Activated B cell treated with CpG ODN at 0.5 μM for 24 hours (primary cell): ENCODE results near the gene BCAS1. TPM values are rescaled to one million over a fixed set of nuclear protein-coding genes. Genes with fewer than 3 reads are reported as not detected.

ENCODE experiments used
- ATAC-seq: fragments of 200-7000 bp; cut with Tn5 transposase; one replicate; pipeline ENCODE4 v1.10.0; 2021; ENCODE audit warnings: low read depth, mild to moderate bottlenecking, moderate library complexity
- CTCF ChIA-PET: fragments of 350-600 bp; sonication (Branson Sonifier 250); formaldehyde crosslinking; loops from one replicate; lab custom pipeline; 2021; ENCODE audit warnings: antibody characterized with exemption; lab: Charles Lee
- POLR2A ChIA-PET: fragments of 350-600 bp; sonication (Branson Sonifier 250); formaldehyde crosslinking; loops from one replicate; lab custom pipeline; 2021; ENCODE audit warnings: antibody characterized with exemption; lab: Charles Lee
- DNase-seq: peaks from one replicate; pipeline ENCODE4 v3.0.0; 2022
- H3K27ac Mint-ChIP-seq: one replicate; pipeline ENCODE4 v1.8.0; 2020; ENCODE audit warnings: mixed read lengths
- H3K27me3 Mint-ChIP-seq: one replicate; pipeline ENCODE4 v1.8.0; 2021; ENCODE audit warnings: mixed read lengths
- H3K36me3 Mint-ChIP-seq: one replicate; pipeline ENCODE4 v1.8.0; 2021; ENCODE audit warnings: low read depth, mixed read lengths
- H3K4me1 Mint-ChIP-seq: one replicate; pipeline ENCODE4 v1.8.0; 2021; ENCODE audit warnings: mixed read lengths
- H3K4me3 Mint-ChIP-seq: one replicate; pipeline ENCODE4 v1.8.0; 2020; ENCODE audit warnings: mild to moderate bottlenecking, mixed read lengths
- H3K9me3 Mint-ChIP-seq: one replicate; pipeline ENCODE4 v1.8.0; 2020; ENCODE audit warnings: mixed read lengths
- CTCF ChIP-seq: fragments of 200-600 bp; IDR thresholded peaks from one replicate; pipeline ENCODE4 v1.8.0; 2022; ENCODE audit warnings: antibody characterized with exemption, mild to moderate bottlenecking
- intact Hi-C: fragments of 100-400 bp; cut with micrococcal nuclease; formaldehyde crosslinking; loops from one replicate; pipeline ENCODE4 v1.15.1; 2024
- total RNA-seq: library from RNA; stranded (reverse); gene quantifications from 2 replicates; pipeline ENCODE4 v1.2.3, GENCODE V29; 2022

Gene BCAS1
- total RNA-seq, 1 donor from 2014 or later, result 1.7 TPM

GRCh38 chr20:53989401-53989800, 81.0 kb downstream of the BCAS1 start:
- ChIA-PET CTCF (no interaction called here), POLR2A (no interaction called here)
- peaks cover 8% of the 10 kb centered on the region for H3K27me3 Mint-ChIP-seq
- DNase-seq, result no peak
- no peak overlapping the region for H3K27ac Mint-ChIP-seq
- ATAC-seq, result no peak
- no peak for TF ChIP-seq CTCF
- intact Hi-C loops, result no loop called here
- no peaks in the 10 kb centered on the region for H3K9me3 Mint-ChIP-seq
- no peaks in the 10 kb centered on the region for H3K36me3 Mint-ChIP-seq
- H3K4me1 Mint-ChIP-seq, result no peaks in the 10 kb centered on the region
- H3K4me3 Mint-ChIP-seq, result no peak overlapping the region

- no peak overlapping the region for H3K4me3 Mint-ChIP-seq
- TF ChIP-seq CTCF, result no peak
- CTCF ChIA-PET, result no interaction called here
- no peak overlapping the region for H3K27ac Mint-ChIP-seq
- H3K27me3 Mint-ChIP-seq, result peaks cover 5% of the 10 kb centered on the region
- ATAC-seq (no peak), DNase-seq (no peak)
- H3K9me3 Mint-ChIP-seq, result no peaks in the 10 kb centered on the region
- H3K4me1 Mint-ChIP-seq, result no peaks in the 10 kb centered on the region
- no peaks in the 10 kb centered on the region for H3K36me3 Mint-ChIP-seq
- intact Hi-C loops, result no loop called here
- POLR2A ChIA-PET, result no interaction called here
Observed at GRCh38 chr20:53986037-53986650, 84.2 kb downstream of the BCAS1 start.

GRCh38 chr20:53985150-53985518, 85.3 kb downstream of the BCAS1 start:
- no peak overlapping the region for H3K4me3 Mint-ChIP-seq
- DNase-seq (no peak), ATAC-seq (no peak)
- TF ChIP-seq CTCF, result no peak
- H3K36me3 Mint-ChIP-seq, result no peaks in the 10 kb centered on the region
- ChIA-PET POLR2A (no interaction called here), CTCF (no interaction called here)
- H3K27me3 Mint-ChIP-seq, result peaks cover 5% of the 10 kb centered on the region
- intact Hi-C loops, result no loop called here
- H3K9me3 Mint-ChIP-seq, result no peaks in the 10 kb centered on the region
- no peak overlapping the region for H3K27ac Mint-ChIP-seq
- no peaks in the 10 kb centered on the region for H3K4me1 Mint-ChIP-seq

GRCh38 chr20:53984356-53985149, 85.8 kb downstream of the BCAS1 start:
- no peak for TF ChIP-seq CTCF
- ChIA-PET POLR2A (no interaction called here), CTCF (no interaction called here)
- Mint-ChIP-seq H3K4me1 (no peaks in the 10 kb centered on the region), H3K36me3 (no peaks in the 10 kb centered on the region), H3K4me3 (no peak overlapping the region), H3K9me3 (no peaks in the 10 kb centered on the region), H3K27ac (no peak overlapping the region), H3K27me3 (peaks cover 5% of the 10 kb centered on the region)
- ATAC-seq, result no peak
- intact Hi-C loops, result no loop called here
- DNase-seq, result no peak

- Mint-ChIP-seq H3K9me3 (no peaks in the 10 kb centered on the region), H3K27ac (no peak overlapping the region)
Observed at GRCh38 chr20:53983401-53983800, 87.0 kb downstream of the BCAS1 start.

More at GRCh38 chr20:53983401-53983800, 87.0 kb downstream of the BCAS1 start:
- intact Hi-C loops, result no loop called here
- POLR2A ChIA-PET, result no interaction called here
- ATAC-seq, result no peak
- H3K36me3 Mint-ChIP-seq, result no peaks in the 10 kb centered on the region
- TF ChIP-seq CTCF, result no peak
- H3K4me3 Mint-ChIP-seq, result no peak overlapping the region
- CTCF ChIA-PET, result no interaction called here
- DNase-seq, result no peak
- peaks cover 3% of the 10 kb centered on the region for H3K27me3 Mint-ChIP-seq
- no peaks in the 10 kb centered on the region for H3K4me1 Mint-ChIP-seq
